GM12878 (cell line): ENCODE data around the gene NHS. TPM values are rescaled to one million over a fixed set of nuclear protein-coding genes. Genes with fewer than 3 reads are reported as not detected.

Experiments used
- ATAC-seq: fragments of 200-7000 bp; cut with Tn5 transposase; 3 replicates; pipeline ENCODE4 v1.9.1; 2020; ENCODE audit warnings: mild to moderate bottlenecking, moderate library complexity
- BruUV-seq: library from RNA; stranded (reverse); fragments of 400-500 nt; replicated peaks from 2 replicates; lab custom pipeline; 2021; lab: Mats Ljungman, UMichigan
- CTCF ChIA-PET: fragments of 300-600 bp; sonication (Branson Sonifier 250); formaldehyde crosslinking; extraction: SDS; loops from one replicate; lab custom pipeline; 2021; ENCODE audit warnings: inconsistent platforms; lab: Yijun Ruan, JAX
- POLR2A ChIA-PET: fragments of 350-600 bp; formaldehyde crosslinking; extraction: SDS; loops from one replicate; lab custom pipeline; 2021; ENCODE audit warnings: inconsistent platforms; lab: Charles Lee
- RAD21 ChIA-PET: fragments of 300-600 bp; sonication (Branson Sonifier 250); formaldehyde crosslinking; loops from one replicate; lab custom pipeline; 2023; ENCODE audit warnings: antibody characterized with exemption; ENCODE audit not compliant: unreplicated experiment; lab: Charles Lee
- SMC1A ChIA-PET: fragments of 300-600 bp; sonication (Branson Sonifier 250); formaldehyde crosslinking; loops from one replicate; lab custom pipeline; 2023; ENCODE audit not compliant: unreplicated experiment, uncharacterized antibody; lab: Charles Lee
- DNase-seq: peaks from one replicate; pipeline ENCODE4 v3.0.0-alpha.2; 2011; ENCODE audit warnings: low read depth, low spot score
- FAIRE-seq: peaks from 3 replicates; lab custom pipeline; 2011; peaks lifted over from hg19 to GRCh38; lab: Jason Lieb, UNC
- H2AFZ ChIP-seq: 2 replicates; pipeline ENCODE4 v1.6.0; 2011; ENCODE audit warnings: low read depth, low read length, control low read depth; ENCODE audit not compliant: control insufficient read depth
- H3K27ac ChIP-seq: 2 replicates; pipeline ENCODE4 v1.5.1; 2011; ENCODE audit warnings: control low read depth; ENCODE audit not compliant: control insufficient read depth, insufficient read depth
- H3K27me3 ChIP-seq, 2 experiments: replicated peaks in 1 of 2; 2 replicates each; pipeline versions ENCODE4 v1.6.0 to v1.6.1; 2011; ENCODE audit warnings: low read length in 1 of 2; ENCODE audit not compliant: control insufficient read depth in 2 of 2, insufficient read depth in 2 of 2
- H3K36me3 ChIP-seq, 2 experiments: 2 replicates each; pipeline ENCODE4 v1.5.1; 2011; ENCODE audit warnings: low read length in 1 of 2; ENCODE audit not compliant: control insufficient read depth in 2 of 2, insufficient read depth in 2 of 2
- H3K4me1 ChIP-seq: 2 replicates; pipeline ENCODE4 v1.6.1; 2011; ENCODE audit warnings: mild to moderate bottlenecking, low read length, moderate library complexity, mixed read lengths; ENCODE audit not compliant: control insufficient read depth, insufficient read depth
- H3K4me2 ChIP-seq: 2 replicates; pipeline ENCODE4 v1.6.0; 2011; ENCODE audit warnings: control low read depth; ENCODE audit not compliant: control insufficient read depth, insufficient read depth
- H3K4me3 ChIP-seq: fragments of 200-600 bp; sonication (generic); 2 replicates; pipeline ENCODE4 v1.5.1; 2016
- H3K79me2 ChIP-seq: 2 replicates; pipeline ENCODE4 v1.6.0; 2011; ENCODE audit warnings: low read length; ENCODE audit not compliant: control insufficient read depth, insufficient read depth
- H3K9ac ChIP-seq: 2 replicates; pipeline ENCODE4 v1.8.0; 2011; ENCODE audit warnings: low read length, control low read depth, mixed read lengths; ENCODE audit not compliant: control insufficient read depth, insufficient read depth
- H3K9me3 ChIP-seq: replicated peaks from 3 replicates; pipeline ENCODE4 v1.5.1; 2011; ENCODE audit warnings: mild to moderate bottlenecking, low read length; ENCODE audit not compliant: control insufficient read depth, insufficient read depth
- H4K20me1 ChIP-seq: 2 replicates; pipeline ENCODE4 v1.6.0; 2011; ENCODE audit not compliant: control insufficient read depth, insufficient read depth
- BACH1 ChIP-seq: fragments of 450-650 bp; IDR thresholded peaks from 2 replicates; pipeline ENCODE4 v1.6.1; 2017; ENCODE audit warnings: mild to moderate bottlenecking, borderline replicate concordance
- HDAC2 ChIP-seq: fragments of 200-600 bp; sonication (generic); IDR thresholded peaks from 2 replicates; pipeline ENCODE4 v1.6.1; 2017
- IKZF2 ChIP-seq, 2 experiments: fragments of 450-650 bp; IDR thresholded peaks; 2 replicates each; pipeline ENCODE4 v1.6.1; 2017; ENCODE audit warnings: mild to moderate bottlenecking in 2 of 2, moderate library complexity in 2 of 2
- MXI1 ChIP-seq: fragments of 150-350 bp; IDR thresholded peaks from 2 replicates; pipeline ENCODE4 v1.6.1; 2011; ENCODE audit warnings: low read depth, mild to moderate bottlenecking, inconsistent platforms, low read length, improper control_type of control experiment
- RAD51 ChIP-seq: fragments of 450-650 bp; IDR thresholded peaks from 2 replicates; pipeline ENCODE4 v1.6.1; 2016; ENCODE audit warnings: moderate library complexity, mild to moderate bottlenecking, inconsistent platforms
- SIN3A ChIP-seq: IDR thresholded peaks from 2 replicates; pipeline ENCODE4 v1.6.1; 2012; ENCODE audit warnings: low read depth, low read length, improper control_type of control experiment
- WRNIP1 ChIP-seq: IDR thresholded peaks from 2 replicates; pipeline ENCODE4 v1.6.1; 2011; ENCODE audit warnings: low read depth, low read length, improper control_type of control experiment, borderline replicate concordance
- ZNF217 ChIP-seq: fragments of 450-650 bp; IDR thresholded peaks from 2 replicates; pipeline ENCODE4 v1.6.1; 2017; ENCODE audit warnings: antibody characterized with exemption, mild to moderate bottlenecking
- ZNF384 ChIP-seq: IDR thresholded peaks from 2 replicates; pipeline ENCODE4 v1.6.1; 2012; ENCODE audit warnings: low read depth, mild to moderate bottlenecking, low read length, improper control_type of control experiment, borderline replicate concordance
- WGBS: methylation state at CpG from one replicate; pipeline ENCODE4 v1.1.6; 2016; ENCODE audit warnings: low lambda C conversion rate; ENCODE audit not compliant: insufficient replicate concordance, insufficient coverage; ENCODE audit errors: missing lambda C conversion rate; 5-methylcytosine and 5-hydroxymethylcytosine counted together
- in situ Hi-C: fragments of 300-500 bp; cut with MboI; formaldehyde crosslinking; loops from 9 replicates; pipeline ENCODE4 v1.14.3; 2018; ENCODE audit warnings: mixed read lengths
- intact Hi-C: fragments of 100-400 bp; cut with micrococcal nuclease; formaldehyde crosslinking; loops from one replicate; pipeline ENCODE4 v1.14.2; 2022; ENCODE audit not compliant: unreplicated experiment
- polyA plus RNA-seq, 11 experiments: library from polyadenylated mRNA; depleted of rRNA in 4 of 11; unstranded in 6 of 11; stranded (reverse) in 5 of 11; fragments of >200 nt; fragmentation: Nextera tagmentation in 4 of 11; fragmentation: Illumina TruSeq in 1 of 11; extraction: Ambion mirVana in 4 of 11; extraction: Trizol in 1 of 11; gene quantifications; 1 replicate in 1 of 11; 2 replicates in 10 of 11; pipeline versions ENCODE4 v1.2.1 to v1.2.3, GENCODE V29; 2011 to 2016; ENCODE audit warnings: inconsistent platforms in 2 of 11, missing spikeins in 2 of 11, low read depth in 1 of 11
- total RNA-seq, 4 experiments: library from RNA; depleted of rRNA in 3 of 4; stranded (reverse); fragments of >200 nt in 3 of 4; fragmentation: Illumina TruSeq in 1 of 4; extraction: Trizol in 1 of 4; gene quantifications; 2 replicates each; pipeline versions ENCODE4 v1.2.1 to v1.2.3, GENCODE V29; 2013 to 2021
- TF ChIP-seq, protein P1 (sequence below): fragments of 450-650 bp; IDR thresholded peaks from 2 replicates; pipeline ENCODE4 v1.6.1; 2017; ENCODE audit warnings: mild to moderate bottlenecking, low read depth, inconsistent platforms; ENCODE audit not compliant: poor library complexity, severe bottlenecking
- TF ChIP-seq, protein P2 (sequence below): IDR thresholded peaks from 2 replicates; pipeline ENCODE4 v1.6.1; 2012; ENCODE audit warnings: mild to moderate bottlenecking, low read depth, low read length

The NHS gene
- total and polyA plus RNA-seq, 10 of the 15 experiments (the other 5 are each of a cell fraction or from before 2014, with no cell fraction given) = under 0.01 to 0.07 (median 0.03) TPM; not detected in 7

DNA sequence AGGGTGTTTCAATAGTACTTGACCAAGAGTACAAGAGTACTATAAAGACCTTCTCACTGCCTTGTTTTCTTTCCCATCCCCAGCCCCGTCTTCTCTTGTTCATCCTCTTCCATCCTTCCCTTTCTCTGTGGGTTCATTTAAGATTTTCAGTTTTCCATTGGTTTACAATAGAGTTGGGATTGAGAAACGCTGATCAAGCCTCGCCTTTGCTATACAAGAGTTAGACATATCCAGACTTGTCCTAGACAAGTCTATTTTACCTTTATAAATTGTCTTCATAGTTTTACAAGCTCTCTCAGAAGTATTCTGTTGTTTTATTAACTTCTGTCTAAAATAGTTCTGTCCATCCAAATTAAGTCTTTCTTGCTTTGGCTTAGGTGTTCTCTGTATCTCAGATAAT, 332.7 kb downstream of the NHS start:
- ATAC-seq = no peak
- Histone ChIP-seq H2AFZ (no peak overlapping the region), H3K36me3 (no peaks in the 10 kb centered on the region), H3K27me3 (no peaks in the 10 kb centered on the region), H3K4me2 (no peak overlapping the region), H3K9ac (no peak overlapping the region), H3K4me1 (no peaks in the 10 kb centered on the region), H3K79me2 (no peaks in the 10 kb centered on the region), H3K9me3 (no peaks in the 10 kb centered on the region), H3K4me3 (no peak overlapping the region), H4K20me1 (no peaks in the 10 kb centered on the region), H3K27ac (no peak overlapping the region)
- 6% methylated on average over 3 of the region's 3 CpGs for WGBS
- CTCF ChIA-PET = no interaction called here
- DNase-seq = no peak
- POLR2A ChIA-PET = no interaction called here
- no peak for FAIRE-seq
- BruUV-seq = no TSS peak
- TF ChIP-seq BACH1 (no peak), ZNF384 (no peak)
- SMC1A ChIA-PET = no interaction called here
- intact Hi-C loops = no loop called here
- RAD21 ChIA-PET = no interaction called here
- in situ Hi-C loops = no loop called here

DNA sequence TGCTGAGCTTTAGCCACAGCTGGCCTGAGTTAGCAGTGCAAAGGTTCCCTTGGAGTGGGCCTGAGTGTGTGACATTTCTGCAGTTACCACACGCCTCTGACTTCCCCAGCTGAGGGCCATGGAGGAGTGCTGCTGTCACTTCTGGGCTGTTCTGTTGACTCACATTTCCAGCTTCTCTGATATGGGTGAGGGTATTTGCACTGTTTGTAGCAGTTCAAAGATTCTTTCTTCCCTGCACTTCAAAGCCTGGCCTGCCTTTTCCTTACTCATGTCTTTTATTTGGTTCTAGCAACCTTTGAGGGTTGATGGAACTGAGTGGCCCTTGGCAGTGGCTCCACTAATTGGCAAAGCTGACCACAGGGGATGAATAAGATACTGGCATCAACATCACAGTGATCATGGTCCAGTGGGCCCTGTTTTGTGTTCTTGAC, 335.9 kb downstream of the NHS start:
- Histone ChIP-seq H3K36me3 (no peaks in the 10 kb centered on the region), H2AFZ (no peak overlapping the region), H3K4me3 (no peak overlapping the region), H3K4me2 (no peak overlapping the region), H3K9me3 (no peaks in the 10 kb centered on the region), H3K27me3 (no peaks in the 10 kb centered on the region), H3K27ac (no peak overlapping the region), H4K20me1 (no peaks in the 10 kb centered on the region), H3K79me2 (no peaks in the 10 kb centered on the region), H3K4me1 (no peaks in the 10 kb centered on the region), H3K9ac (no peak overlapping the region)
- DNase-seq = no peak
- FAIRE-seq = no peak
- ATAC-seq = no peak
- 0% methylated on average over 1 of the region's 1 CpG for WGBS
- RAD21 ChIA-PET = no interaction called here
- POLR2A ChIA-PET = no interaction called here
- CTCF ChIA-PET = no interaction called here
- in situ Hi-C loops (no loop called here), intact Hi-C loops (no loop called here)
- SMC1A ChIA-PET = no interaction called here
- no TSS peak for BruUV-seq
- TF ChIP-seq, protein P1, sequence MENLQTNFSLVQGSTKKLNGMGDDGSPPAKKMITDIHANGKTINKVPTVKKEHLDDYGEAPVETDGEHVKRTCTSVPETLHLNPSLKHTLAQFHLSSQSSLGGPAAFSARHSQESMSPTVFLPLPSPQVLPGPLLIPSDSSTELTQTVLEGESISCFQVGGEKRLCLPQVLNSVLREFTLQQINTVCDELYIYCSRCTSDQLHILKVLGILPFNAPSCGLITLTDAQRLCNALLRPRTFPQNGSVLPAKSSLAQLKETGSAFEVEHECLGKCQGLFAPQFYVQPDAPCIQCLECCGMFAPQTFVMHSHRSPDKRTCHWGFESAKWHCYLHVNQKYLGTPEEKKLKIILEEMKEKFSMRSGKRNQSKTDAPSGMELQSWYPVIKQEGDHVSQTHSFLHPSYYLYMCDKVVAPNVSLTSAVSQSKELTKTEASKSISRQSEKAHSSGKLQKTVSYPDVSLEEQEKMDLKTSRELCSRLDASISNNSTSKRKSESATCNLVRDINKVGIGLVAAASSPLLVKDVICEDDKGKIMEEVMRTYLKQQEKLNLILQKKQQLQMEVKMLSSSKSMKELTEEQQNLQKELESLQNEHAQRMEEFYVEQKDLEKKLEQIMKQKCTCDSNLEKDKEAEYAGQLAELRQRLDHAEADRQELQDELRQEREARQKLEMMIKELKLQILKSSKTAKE = no peak
- TF ChIP-seq RAD51 = no peak
- TF ChIP-seq SIN3A = no peak
- TF ChIP-seq HDAC2 = no peak
- TF ChIP-seq, protein P2, sequence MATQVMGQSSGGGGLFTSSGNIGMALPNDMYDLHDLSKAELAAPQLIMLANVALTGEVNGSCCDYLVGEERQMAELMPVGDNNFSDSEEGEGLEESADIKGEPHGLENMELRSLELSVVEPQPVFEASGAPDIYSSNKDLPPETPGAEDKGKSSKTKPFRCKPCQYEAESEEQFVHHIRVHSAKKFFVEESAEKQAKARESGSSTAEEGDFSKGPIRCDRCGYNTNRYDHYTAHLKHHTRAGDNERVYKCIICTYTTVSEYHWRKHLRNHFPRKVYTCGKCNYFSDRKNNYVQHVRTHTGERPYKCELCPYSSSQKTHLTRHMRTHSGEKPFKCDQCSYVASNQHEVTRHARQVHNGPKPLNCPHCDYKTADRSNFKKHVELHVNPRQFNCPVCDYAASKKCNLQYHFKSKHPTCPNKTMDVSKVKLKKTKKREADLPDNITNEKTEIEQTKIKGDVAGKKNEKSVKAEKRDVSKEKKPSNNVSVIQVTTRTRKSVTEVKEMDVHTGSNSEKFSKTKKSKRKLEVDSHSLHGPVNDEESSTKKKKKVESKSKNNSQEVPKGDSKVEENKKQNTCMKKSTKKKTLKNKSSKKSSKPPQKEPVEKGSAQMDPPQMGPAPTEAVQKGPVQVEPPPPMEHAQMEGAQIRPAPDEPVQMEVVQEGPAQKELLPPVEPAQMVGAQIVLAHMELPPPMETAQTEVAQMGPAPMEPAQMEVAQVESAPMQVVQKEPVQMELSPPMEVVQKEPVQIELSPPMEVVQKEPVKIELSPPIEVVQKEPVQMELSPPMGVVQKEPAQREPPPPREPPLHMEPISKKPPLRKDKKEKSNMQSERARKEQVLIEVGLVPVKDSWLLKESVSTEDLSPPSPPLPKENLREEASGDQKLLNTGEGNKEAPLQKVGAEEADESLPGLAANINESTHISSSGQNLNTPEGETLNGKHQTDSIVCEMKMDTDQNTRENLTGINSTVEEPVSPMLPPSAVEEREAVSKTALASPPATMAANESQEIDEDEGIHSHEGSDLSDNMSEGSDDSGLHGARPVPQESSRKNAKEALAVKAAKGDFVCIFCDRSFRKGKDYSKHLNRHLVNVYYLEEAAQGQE = no peak
- no peak for TF ChIP-seq IKZF2 (IDR thresholded peaks at IDR 0.05)
- TF ChIP-seq WRNIP1 = no peak
- TF ChIP-seq MXI1 = no peak
- no peak for TF ChIP-seq ZNF217
